Measurements from ENCODE around the gene CHST14. TPM values are rescaled to one million over a fixed set of nuclear protein-coding genes. Genes with fewer than 3 reads are reported as not detected.
A peak's percentile ranks its signal among the peaks of the same experiment; 100 is the strongest.

Gene CHST14
- total RNA-seq, 4 donors from 2014 or later: 2.9 to 8.8 (median 4.1) TPM; not detected in 1

DNA sequence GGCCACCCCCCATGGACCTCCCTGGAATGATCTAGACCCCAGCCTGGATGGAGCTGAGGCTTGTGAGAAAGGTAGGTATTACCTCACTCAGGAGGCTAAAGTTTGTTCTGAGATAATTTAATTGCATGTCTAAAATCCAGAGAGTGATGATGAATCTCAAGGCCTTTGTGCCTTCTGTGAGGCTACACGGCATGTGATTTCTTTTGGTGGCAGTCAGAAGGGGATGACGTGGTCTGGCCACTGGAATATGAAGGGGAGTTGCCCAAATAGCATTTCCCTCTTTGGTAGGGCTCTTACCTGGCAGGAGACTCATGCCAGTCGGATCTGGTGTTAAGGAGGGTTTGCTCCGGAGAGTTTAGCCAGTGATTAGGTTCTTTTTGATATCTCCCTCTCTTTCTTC lies 27.5 kb upstream of the CHST14 start:
- intact Hi-C loops (cut with DNase I; ENCODE audit: low total_unique reads): no loop called here
- in situ Hi-C loops (cut with MboI; ENCODE audit: low pct_ligation_motif_present in 1 of 4, low pct_unique_long_range_greater_than_20kb in 1 of 4, low sequenced_read_pairs in 3 of 4): no loop called here

DNA sequence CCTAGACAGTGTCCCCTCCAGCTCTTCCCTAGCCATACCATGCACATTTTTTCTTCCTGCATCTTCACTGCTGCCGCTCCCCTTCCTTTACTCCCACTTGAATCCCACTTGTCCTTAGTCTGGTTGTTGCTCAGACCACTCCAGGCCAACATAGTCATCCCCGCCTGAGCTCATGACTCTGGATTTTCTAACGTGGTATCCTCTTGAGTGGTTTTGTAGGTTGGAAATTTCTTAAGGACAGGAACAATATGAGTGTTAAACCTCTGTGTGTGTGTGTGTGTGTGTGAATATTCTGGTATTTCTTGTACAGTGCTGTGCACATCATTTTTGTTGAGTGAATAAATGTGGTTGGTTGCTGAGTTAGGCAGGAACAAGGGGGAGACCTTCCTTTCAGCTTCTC lies 26.9 kb upstream of the CHST14 start:
- in situ Hi-C loops (cut with MboI; ENCODE audit: low pct_ligation_motif_present in 1 of 4, low pct_unique_long_range_greater_than_20kb in 1 of 4, low sequenced_read_pairs in 3 of 4): no loop called here
- TF ChIP-seq, protein P1, sequence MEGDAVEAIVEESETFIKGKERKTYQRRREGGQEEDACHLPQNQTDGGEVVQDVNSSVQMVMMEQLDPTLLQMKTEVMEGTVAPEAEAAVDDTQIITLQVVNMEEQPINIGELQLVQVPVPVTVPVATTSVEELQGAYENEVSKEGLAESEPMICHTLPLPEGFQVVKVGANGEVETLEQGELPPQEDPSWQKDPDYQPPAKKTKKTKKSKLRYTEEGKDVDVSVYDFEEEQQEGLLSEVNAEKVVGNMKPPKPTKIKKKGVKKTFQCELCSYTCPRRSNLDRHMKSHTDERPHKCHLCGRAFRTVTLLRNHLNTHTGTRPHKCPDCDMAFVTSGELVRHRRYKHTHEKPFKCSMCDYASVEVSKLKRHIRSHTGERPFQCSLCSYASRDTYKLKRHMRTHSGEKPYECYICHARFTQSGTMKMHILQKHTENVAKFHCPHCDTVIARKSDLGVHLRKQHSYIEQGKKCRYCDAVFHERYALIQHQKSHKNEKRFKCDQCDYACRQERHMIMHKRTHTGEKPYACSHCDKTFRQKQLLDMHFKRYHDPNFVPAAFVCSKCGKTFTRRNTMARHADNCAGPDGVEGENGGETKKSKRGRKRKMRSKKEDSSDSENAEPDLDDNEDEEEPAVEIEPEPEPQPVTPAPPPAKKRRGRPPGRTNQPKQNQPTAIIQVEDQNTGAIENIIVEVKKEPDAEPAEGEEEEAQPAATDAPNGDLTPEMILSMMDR (IDR thresholded peaks at IDR 0.05): no peak
- no peak for TF ChIP-seq EP300 (IDR thresholded peaks at IDR 0.05; ENCODE audit: low read depth)
- TF ChIP-seq POLR2A (IDR thresholded peaks at IDR 0.05): no peak
- TF ChIP-seq POLR2AphosphoS5 (IDR thresholded peaks at IDR 0.05): no peak
- no peaks in the 10 kb centered on the region for H3K9me3 ChIP-seq
- peaks cover 22 to 59% (median 34%) of the 10 kb centered on the region in 4 donors for H3K4me1 ChIP-seq
- intact Hi-C loops (cut with DNase I; ENCODE audit: low total_unique reads): no loop called here
- DNase-seq: no peak
- WGBS, 2 donors (ENCODE audit: low coverage in 1 of 2): 78 to 100% methylated on average over 1 to 3 of the region's 3 CpGs
- no peaks in the 10 kb centered on the region for H3K36me3 ChIP-seq
- no peak overlapping the region for H3K27ac ChIP-seq
- no peak overlapping the region for H3K4me3 ChIP-seq
- H3K27me3 ChIP-seq: no peaks in the 10 kb centered on the region

More for the DNA sequence above, 27.5 kb upstream of the CHST14 start:
- H3K36me3 ChIP-seq: no peaks in the 10 kb centered on the region
- H3K9me3 ChIP-seq: no peaks in the 10 kb centered on the region
- peaks cover 22 to 57% (median 34%) of the 10 kb centered on the region in 4 donors for H3K4me1 ChIP-seq
- no peak for TF ChIP-seq POLR2A (IDR thresholded peaks at IDR 0.05)
- no peak for DNase-seq
- 85 to 90% methylated on average over 4 of the region's 4 CpGs for WGBS, 2 donors (ENCODE audit: low coverage in 1 of 2)
- H3K4me3 ChIP-seq: no peak overlapping the region
- no peaks in the 10 kb centered on the region for H3K27me3 ChIP-seq
- H3K27ac ChIP-seq: no peak overlapping the region

DNA sequence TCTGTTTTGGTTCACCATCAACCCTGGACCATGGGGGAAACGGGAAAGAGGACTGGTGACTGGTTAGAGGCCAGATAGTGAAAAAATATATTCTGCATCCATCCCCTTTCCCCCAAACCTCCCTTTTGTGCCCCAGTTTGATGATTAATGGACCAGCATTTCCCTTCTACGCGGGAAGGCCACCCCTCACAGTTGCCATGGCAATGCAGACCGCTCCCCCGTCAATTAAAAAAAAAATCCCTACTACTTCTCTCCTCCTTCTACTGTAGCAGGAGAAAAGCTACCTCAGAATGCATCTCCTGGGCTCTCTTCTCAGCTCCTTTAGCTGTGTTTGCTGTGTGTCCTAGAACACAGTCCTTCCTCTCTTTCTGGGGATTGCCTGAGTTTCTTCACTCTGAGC lies 26.0 kb upstream of the CHST14 start:
- Histone ChIP-seq H3K36me3 (no peaks in the 10 kb centered on the region), H3K27ac (peak overlapping the region in 1 of 4 donors; percentile 52), H3K4me3 (no peak overlapping the region), H3K4me1 (peaks cover 18 to 57% (median 29%) of the 10 kb centered on the region in 4 donors), H3K27me3 (no peaks in the 10 kb centered on the region), H3K9me3 (no peaks in the 10 kb centered on the region)
- 88 to 95% methylated on average over 4 to 5 of the region's 5 CpGs for WGBS, 2 donors (ENCODE audit: low coverage in 1 of 2)
- no peak for DNase-seq
- intact Hi-C loops (cut with DNase I; ENCODE audit: low total_unique reads): no loop called here
- in situ Hi-C loops (cut with MboI; ENCODE audit: low pct_ligation_motif_present in 1 of 4, low pct_unique_long_range_greater_than_20kb in 1 of 4, low sequenced_read_pairs in 3 of 4): no loop called here
- TF ChIP-seq POLR2AphosphoS5 (IDR thresholded peaks at IDR 0.05) (no peak), POLR2A (IDR thresholded peaks at IDR 0.05) (no peak), EP300 (IDR thresholded peaks at IDR 0.05; ENCODE audit: low read depth) (no peak)
- TF ChIP-seq, protein P1 (IDR thresholded peaks at IDR 0.05): no peak

DNA sequence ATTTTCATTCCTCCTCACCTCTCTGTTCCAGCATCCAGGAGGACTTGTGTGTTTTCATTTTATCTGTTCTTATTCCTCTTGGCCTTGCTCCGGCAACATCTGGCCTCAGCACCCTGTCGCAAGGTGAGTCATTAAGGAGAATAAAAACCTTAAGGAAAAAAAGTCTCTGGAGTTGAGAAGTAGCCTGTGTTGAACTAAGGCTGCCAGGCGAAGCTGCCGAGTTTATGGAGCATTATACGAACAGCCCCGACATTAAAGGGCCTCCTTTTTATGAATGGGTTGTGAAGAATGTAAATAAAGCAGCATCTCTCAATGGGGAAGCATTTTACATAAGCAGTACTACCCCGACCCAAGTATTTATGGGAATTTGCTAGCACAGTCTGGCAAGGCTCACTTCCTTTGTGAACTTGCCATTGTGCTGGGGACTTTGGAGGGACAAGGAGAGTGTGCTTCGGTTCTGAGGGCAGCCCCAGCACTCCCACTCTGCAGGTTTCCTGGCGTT lies 25.3 kb upstream of the CHST14 start:
- intact Hi-C loops (cut with DNase I; ENCODE audit: low total_unique reads) (no loop called here), in situ Hi-C loops (cut with MboI; ENCODE audit: low pct_ligation_motif_present in 1 of 4, low pct_unique_long_range_greater_than_20kb in 1 of 4, low sequenced_read_pairs in 3 of 4) (no loop called here)
- no peaks in the 10 kb centered on the region for H3K27me3 ChIP-seq
- DNase-seq: peak; percentile 32
- peaks cover 16 to 52% (median 22%) of the 10 kb centered on the region in 4 donors for H3K4me1 ChIP-seq
- 17 to 25% methylated on average over 2 to 9 of the region's 9 CpGs for WGBS, 2 donors (ENCODE audit: low coverage in 1 of 2)
- TF ChIP-seq POLR2AphosphoS5 (IDR thresholded peaks at IDR 0.05): peak in 1 of 3 donors; percentile 27
- TF ChIP-seq POLR2A (IDR thresholded peaks at IDR 0.05): no peak
- H3K36me3 ChIP-seq: no peaks in the 10 kb centered on the region
- H3K9me3 ChIP-seq: no peaks in the 10 kb centered on the region
- H3K4me3 ChIP-seq: no peak overlapping the region
- H3K27ac ChIP-seq: peak overlapping the region; percentile 2 to 52 (median 26)

DNA sequence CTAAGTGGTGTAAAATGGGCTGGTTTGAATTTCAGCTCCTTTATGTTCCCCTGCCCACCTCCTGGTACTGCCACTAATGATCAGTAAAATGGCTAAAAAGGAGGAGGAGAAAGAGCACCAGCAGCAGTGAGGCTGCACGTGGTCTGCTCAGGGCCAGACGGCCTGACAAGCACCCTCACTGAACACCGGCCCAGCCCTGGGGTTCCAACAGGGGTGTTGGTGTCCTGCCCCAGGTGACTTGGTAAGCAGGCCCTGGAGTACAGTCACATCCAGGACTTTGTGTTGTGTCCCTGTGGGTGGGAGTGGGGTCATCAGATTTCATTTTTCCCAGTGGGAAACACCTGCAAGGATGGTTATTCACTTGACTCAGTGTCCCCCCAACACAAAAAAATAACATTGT lies 24.6 kb upstream of the CHST14 start:
- 89% methylated on average over 3 of the region's 3 CpGs; no CpG with 5 or more reads in 1 of the 2 donors for WGBS, 2 donors (ENCODE audit: low coverage in 1 of 2)
- intact Hi-C loops (cut with DNase I; ENCODE audit: low total_unique reads) (no loop called here), in situ Hi-C loops (cut with MboI; ENCODE audit: low pct_ligation_motif_present in 1 of 4, low pct_unique_long_range_greater_than_20kb in 1 of 4, low sequenced_read_pairs in 3 of 4) (no loop called here)
- no peaks in the 10 kb centered on the region for H3K36me3 ChIP-seq
- H3K4me1 ChIP-seq: peaks cover 16 to 57% (median 23%) of the 10 kb centered on the region in 4 donors
- no peaks in the 10 kb centered on the region for H3K27me3 ChIP-seq
- no peak overlapping the region for H3K4me3 ChIP-seq
- peak overlapping the region in 2 of 4 donors; percentile 2 to 52 for H3K27ac ChIP-seq
- DNase-seq: no peak
- H3K9me3 ChIP-seq: no peaks in the 10 kb centered on the region
- TF ChIP-seq POLR2A (IDR thresholded peaks at IDR 0.05): no peak
- no peak for TF ChIP-seq POLR2AphosphoS5 (IDR thresholded peaks at IDR 0.05)
- no peak for TF ChIP-seq EP300 (IDR thresholded peaks at IDR 0.05; ENCODE audit: low read depth)
- TF ChIP-seq, protein P1 (IDR thresholded peaks at IDR 0.05): no peak

Data from transverse colon (tissue), 4 donors.